HG03378 (cell line): ENCODE results near the gene RALY.

Source experiments
- ATAC-seq: cut with Tn5 transposase; IDR thresholded peaks from one replicate; pipeline ENCODE4 v1.9.1; 2021; ENCODE audit warnings: mild to moderate bottlenecking, moderate library complexity; ENCODE audit not compliant: unreplicated experiment

The RALY gene

GRCh38 chr20:33993576-33994221 lies at the start of gene RALY:
RALY (plus strand) TSS chr20:33993911; CDS start chr20:34072075, 78,164 bp downstream.
- ATAC-seq: peak; percentile 48

DNA sequence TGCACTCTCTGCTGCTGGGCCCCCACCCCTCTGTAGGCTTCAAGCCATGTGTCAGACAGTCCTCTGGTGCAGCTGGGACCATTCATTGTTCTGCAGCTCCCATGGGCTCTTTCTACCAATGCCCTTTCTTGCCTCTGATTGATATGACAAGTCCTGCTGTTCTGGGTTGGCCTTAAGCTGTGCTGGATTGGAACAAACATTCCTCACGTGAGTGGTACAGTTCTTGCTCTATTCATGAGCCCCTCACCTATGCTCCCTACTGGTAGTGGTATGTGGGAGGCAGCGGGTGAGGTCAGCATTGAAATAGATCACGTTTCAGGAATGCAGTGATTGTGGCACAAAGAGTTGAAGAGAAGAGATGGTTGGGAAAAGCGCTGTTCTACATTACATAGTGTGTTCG lies 48.8 kb upstream of the RALY start:
- no peak for ATAC-seq

DNA sequence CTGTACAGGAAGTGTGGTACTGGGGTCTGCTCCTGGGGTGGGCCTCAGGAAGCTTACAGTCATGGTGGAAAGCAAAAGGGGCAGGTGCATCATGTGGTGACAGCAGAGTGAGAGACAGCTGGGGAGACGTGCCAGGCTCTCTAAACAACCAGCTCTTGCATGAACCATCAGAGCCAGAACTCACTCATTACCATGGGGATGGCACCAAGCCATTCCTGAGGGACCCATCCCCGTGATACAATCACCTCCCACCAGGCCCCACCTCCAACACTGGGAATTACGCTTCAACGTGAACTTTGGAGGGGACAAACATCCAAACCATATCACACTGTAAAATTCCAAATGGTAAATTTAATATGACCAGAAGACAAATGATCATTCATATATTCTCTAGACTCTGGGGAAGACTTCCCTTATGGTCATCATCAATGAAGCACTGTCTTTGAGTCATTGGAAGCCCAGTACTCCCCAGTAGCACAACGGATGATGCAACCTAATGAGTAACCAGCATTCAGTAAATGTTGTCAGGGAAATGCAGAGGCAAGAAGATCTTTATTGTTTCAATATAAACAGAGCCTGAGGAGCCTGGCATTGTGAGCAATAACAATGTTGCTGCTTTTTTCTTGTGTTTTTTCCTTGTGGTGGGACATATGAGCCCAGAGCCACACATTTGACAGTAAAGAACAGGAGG lies 48.2 kb upstream of the RALY start:
- no peak for ATAC-seq

DNA sequence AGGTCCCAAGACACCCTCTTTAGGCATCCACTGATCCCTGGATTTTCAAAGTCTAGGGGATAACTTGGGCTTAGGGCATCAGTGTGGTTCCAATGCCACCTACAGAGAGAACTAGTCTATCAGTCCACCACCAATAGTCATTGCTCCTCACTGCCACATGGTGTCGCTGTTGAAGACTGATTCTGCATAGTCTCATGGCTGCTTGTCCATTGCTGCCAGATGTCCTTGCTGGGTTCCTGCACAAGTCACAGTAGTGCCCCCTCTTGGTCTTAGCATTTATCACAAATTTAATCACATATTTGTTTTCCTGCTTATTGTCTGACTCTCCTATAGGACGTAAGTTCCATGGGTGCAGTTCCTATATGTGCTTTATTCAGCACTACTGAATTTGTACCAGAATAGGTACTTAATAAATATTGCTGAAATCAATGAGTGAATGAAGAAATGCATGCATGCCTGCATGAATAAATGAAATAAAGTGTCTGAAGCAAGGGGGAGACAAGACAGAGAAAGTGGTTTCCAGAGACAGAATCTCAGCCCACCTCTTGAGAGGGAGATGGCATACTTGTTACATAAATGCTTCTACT lies 45.9 kb upstream of the RALY start:
- no peak for ATAC-seq

DNA sequence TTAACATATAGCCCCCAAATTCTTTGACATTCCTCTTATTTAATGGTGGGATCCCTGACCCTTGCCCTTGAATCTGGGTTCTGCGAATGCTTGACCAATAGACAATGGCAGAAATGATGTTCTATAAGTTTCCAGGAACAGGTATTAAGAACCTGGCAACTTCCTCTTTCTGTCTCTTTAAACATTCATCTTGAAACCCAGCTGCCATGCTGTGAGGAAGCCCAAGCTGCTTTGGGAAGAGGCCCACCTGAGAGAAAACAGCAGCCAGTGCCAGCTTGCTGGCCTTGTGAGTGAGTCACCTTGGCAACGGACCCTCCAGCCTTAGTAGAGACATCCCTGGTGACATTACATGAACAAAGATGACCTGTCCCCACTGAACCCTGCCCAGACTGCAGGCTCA lies 45.2 kb upstream of the RALY start:
- ATAC-seq: no peak

GRCh38 chr20:33951171-33951570 lies 42.5 kb upstream of the RALY start:
- no peak for ATAC-seq

DNA sequence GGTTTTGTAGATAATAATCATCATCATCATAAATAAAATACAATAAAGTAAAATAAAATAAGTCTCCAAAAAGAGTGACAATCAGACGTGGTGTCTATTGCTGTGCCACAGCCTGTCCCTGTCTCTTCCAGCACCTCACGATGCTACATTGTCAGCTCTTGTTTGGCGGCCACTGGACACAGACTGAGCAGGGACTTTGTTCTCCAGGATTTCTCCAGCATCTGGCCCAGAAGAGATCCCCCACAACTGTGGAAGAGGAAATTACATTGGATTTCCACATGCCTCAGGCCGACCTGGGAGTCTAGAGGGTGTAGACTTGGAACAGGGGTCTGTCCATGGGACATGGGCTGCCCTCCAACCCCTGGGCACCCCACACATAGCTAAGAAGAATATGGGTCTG lies 39.2 kb upstream of the RALY start:
- ATAC-seq: no peak

DNA sequence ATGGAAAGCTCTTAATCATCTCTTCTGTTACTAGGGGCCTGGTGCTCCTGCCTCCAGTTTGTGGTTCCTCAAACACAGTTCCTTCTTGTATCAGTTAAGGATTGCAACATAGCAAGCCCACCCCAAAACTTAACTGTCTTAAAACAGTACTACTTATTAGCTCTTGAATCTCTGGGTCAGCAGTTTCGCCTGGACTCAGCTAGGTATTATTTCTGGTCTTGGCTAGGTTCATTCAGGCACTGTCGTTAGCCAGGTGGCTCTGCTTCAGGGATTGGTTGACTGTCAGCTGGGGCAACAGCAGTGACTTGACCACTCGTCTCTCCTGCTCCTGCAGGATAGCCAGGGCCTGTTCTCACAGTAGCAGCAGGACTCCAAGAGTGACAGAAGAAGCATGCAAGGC lies 30.0 kb upstream of the RALY start:
- no peak for ATAC-seq

- no peak for ATAC-seq
Observed at GRCh38 chr20:33964441-33964840, 29.3 kb upstream of the RALY start.

DNA sequence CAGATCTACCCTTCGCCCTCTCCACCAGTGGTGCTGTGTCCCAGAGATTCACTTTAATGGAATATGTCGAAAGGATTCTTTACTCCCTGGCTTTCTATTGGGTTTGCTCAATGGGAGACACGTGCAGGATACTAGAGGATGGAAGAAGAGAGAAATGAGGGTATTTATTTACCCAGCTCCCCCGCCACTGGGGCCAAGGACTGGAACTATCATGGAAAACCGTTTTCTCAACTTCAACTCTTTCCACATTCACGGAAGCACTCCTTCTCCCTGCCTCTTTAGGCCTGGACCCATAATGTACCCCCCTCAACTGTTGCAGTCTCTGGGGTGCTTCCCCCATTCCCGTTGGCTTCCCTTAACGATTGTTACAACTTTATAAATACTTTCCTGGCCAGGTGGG lies 26.6 kb upstream of the RALY start:
- no peak for ATAC-seq

DNA sequence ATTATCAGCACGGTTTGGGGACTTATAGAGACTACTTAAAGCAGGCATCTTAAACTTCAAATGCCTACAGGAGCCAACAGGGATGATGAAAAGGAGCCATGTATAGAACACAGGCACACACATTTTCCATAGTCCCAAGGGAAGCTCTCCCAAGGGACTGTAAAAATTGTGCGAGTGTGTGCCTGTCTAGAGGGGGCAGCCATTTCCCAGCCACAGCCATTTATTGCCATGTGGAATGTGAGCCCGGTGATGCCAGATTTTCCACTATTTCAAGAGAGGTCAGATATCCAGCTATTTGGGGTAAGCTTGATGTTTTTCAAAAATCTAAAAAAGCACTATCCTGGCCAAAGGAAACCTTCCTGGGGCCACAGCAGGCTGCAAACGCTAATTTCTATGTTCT lies 24.1 kb upstream of the RALY start:
- no peak for ATAC-seq

DNA sequence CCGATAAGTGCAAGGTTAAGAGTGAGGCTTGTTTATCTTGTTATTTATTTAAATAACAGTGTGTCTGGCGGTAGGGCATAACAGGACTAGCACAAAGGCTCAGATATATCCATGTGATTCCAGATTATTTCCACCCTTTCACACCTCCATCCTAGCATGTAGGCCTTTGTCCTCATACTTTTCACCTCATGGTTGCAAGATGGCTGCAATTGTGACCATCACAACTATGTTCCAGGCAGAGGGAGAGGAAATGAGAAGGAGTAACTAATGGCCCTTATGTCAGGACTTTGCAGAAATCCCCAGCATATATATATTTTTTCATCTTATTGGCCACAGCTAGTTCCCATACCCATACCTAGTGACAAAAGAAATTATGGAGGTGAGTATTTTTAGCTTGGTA lies 23.5 kb upstream of the RALY start:
- no peak for ATAC-seq

DNA sequence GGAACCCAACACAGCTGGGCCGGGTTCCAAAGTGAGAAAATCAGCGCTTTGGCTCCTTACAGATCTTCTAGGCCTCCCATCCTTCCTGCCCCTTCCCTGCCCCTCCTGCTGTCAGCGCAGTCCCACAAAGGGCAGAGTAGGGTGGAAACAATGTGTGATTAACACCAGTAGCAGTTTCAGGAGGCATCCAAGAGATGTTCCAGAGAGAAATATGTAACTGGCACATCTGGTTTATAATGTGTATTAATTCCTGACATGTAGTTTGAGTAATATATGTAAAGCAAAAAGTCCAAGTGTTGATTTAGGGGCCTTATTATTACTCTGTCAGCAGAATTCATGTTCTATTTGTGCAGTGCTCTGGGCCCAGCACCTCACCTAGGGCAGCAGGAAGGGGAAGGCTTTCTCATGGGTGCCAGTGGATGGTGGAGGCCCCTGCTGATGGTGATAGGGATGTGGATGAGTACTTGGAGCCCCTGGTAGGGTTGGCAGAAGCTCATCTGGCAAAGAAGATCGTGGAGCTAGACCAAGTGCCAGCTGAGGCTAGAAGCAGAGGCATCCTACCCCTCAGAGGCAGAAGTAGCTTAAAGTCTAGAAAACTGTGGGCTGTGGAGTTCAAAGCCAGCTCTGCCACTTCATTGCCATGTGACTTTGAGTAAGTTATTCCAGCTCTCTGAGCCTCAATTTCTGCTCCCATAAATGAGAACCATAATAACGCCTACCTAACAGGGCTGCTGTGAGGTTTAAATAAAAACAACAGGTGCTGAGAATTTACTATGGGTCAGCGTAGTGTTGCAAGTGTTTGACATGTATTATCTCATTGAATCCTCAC lies 22.4 kb upstream of the RALY start:
- ATAC-seq: no peak

GRCh38 chr20:33976959-33977358 lies 16.8 kb upstream of the RALY start:
- no peak for ATAC-seq

DNA sequence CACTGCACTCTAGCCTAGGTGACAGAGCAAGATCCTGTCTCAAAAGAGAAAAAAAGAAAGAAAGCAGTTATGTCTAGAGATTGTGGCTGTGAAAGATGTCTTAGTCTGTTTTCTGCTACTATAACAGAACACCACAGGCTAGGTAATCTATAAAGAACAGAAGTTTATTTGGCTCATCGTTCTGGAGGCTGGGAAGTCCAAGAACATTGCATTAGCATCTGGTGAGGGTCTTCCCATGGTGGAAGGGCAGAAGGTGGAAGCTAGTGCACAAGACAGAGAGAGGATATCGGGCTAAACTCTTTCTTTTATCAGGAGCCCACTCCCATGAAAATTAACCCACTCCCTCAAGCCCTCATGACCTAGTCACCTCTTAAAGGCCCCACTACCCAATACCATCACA lies 16.2 kb upstream of the RALY start:
- no peak for ATAC-seq

- ATAC-seq: no peak
Observed at GRCh38 chr20:33979094-33979493, 14.6 kb upstream of the RALY start.

DNA sequence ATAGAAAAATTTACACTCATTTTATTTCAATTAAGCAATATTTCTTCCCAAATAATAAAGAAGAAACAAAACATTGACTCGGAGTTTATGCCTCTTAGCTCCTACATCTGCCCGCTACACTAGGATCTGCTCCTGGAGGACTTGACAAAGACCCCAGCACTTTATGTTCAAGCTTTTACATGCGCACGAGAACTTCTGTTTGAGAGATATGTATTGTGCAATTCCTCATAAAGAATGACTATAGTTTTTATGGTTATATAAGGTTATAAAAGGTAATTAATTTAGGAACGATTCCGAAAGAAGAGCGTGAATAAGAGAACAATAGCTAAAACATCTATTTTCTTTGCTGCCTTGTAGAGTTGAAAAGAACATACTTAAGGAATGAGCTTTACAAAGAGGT lies 12.4 kb upstream of the RALY start:
- ATAC-seq: no peak

DNA sequence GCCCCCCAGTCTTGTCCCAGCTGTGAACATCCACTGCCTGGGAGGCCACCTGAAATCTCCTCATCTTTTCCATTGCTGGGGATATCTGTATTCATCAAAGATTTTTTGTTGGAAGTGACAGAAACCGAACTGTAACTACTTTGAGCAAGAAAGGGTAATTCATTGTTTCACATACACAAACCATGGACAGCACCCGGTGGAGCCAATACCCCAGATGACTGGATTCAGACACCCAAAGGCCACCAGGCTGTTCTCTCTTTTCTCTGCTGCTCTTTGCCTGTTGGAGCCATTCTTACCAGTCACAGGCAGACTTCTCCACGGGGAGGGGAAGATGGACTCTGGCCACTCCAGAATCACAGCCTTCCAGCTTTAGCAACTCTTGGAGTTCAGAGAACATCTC lies 11.7 kb upstream of the RALY start:
- ATAC-seq: no peak

GRCh38 chr20:33983371-33983770 lies 10.3 kb upstream of the RALY start:
- ATAC-seq: no peak

DNA sequence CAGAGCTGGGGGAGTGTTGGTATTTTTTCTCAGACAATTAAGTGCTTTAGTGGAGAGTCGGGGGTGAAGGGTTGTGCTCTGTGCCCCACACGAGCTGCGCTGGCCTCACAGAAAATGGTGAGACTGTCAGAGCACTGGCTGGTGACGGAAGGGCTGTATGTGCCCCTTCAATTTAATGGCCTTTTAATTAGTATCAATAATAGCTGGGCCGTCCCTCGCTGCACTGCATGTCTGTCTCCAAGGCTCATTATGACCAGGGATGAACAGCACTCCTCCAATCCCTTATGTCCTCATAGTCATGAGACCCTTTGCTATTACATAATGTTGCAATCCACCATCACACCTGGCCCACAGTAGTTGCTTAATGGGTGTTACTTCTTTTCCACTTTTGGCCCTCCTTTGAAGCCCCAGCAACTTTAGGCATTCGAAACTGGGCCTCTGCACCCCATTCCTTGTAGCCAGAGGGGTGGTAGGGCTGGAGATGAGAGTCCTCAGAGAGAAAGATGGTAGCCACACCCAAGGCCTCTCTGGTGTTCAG lies 9.5 kb upstream of the RALY start:
- ATAC-seq: no peak

GRCh38 chr20:33985280-33985679 lies 8.4 kb upstream of the RALY start:
- ATAC-seq: no peak
